ENCODE measurements around the gene ZDHHC18.

GRCh38 chr1:26900001-26900814 lies 73.7 kb downstream of the ZDHHC18 start, which contains the start of gene GPATCH3:
- TF ChIP-seq POLR2A (IDR thresholded peaks at IDR 0.05; ENCODE audit: low read length) (peak; percentile 93), GATA1 (IDR thresholded peaks at IDR 0.05; ENCODE audit: low read depth, low read length) (no peak)
